HepG2 (cell line): ENCODE measurements around the gene CYP27B1. TPM values are rescaled to one million over a fixed set of nuclear protein-coding genes. Genes with fewer than 3 reads are reported as not detected.

ENCODE experiments used
- ETV5 ChIP-seq: IDR thresholded peaks from 2 replicates; pipeline ENCODE4 v1.6.1; 2018; ENCODE audit warnings: missing biosample characterization, missing genetic modification reagents, inconsistent platforms, borderline replicate concordance
- FOXO1 ChIP-seq: sonication (generic); formaldehyde crosslinking; IDR thresholded peaks from 2 replicates; pipeline ENCODE4 v1.4.0; 2020; ENCODE audit warnings: missing genetic modification reagents
- GABPB1 ChIP-seq: IDR thresholded peaks from 2 replicates; pipeline ENCODE4 v1.6.1; 2016; ENCODE audit warnings: mild to moderate bottlenecking, missing genetic modification reagents, moderate library complexity, missing compliant biosample characterization
- MED1 ChIP-seq: sonication (generic); formaldehyde crosslinking; IDR thresholded peaks from 2 replicates; pipeline ENCODE4 v1.4.0; 2020; ENCODE audit warnings: missing genetic modification reagents
- MZF1 ChIP-seq: sonication (generic); formaldehyde crosslinking; IDR thresholded peaks from 2 replicates; pipeline ENCODE4 v1.8.1; 2023; ENCODE audit warnings: mild to moderate bottlenecking, missing genetic modification reagents, borderline replicate concordance
- TBX2 ChIP-seq: sonication (generic); formaldehyde crosslinking; IDR thresholded peaks from 2 replicates; pipeline ENCODE4 v1.5.0; 2020; ENCODE audit warnings: missing genetic modification reagents, mild to moderate bottlenecking, borderline replicate concordance
- ZFX ChIP-seq: sonication (generic); formaldehyde crosslinking; IDR thresholded peaks from 2 replicates; pipeline ENCODE4 v1.4.0; 2020; ENCODE audit warnings: mild to moderate bottlenecking, low read depth, missing genetic modification reagents, moderate library complexity
- ZNF674 ChIP-seq: sonication (generic); formaldehyde crosslinking; IDR thresholded peaks from 2 replicates; pipeline ENCODE4 v1.5.0; 2020; ENCODE audit warnings: low read depth, mild to moderate bottlenecking, missing genetic modification reagents
- ZNF747 ChIP-seq: sonication (generic); formaldehyde crosslinking; IDR thresholded peaks from 2 replicates; pipeline ENCODE4 v1.8.1; 2023; ENCODE audit warnings: missing genetic modification reagents, mild to moderate bottlenecking, borderline replicate concordance
- ZNF761 ChIP-seq: sonication (generic); formaldehyde crosslinking; conservative IDR thresholded peaks from 2 replicates; pipeline ENCODE4 v1.4.0; 2020; ENCODE audit warnings: mild to moderate bottlenecking, missing genetic modification reagents
- ZZZ3 ChIP-seq: sonication (generic); formaldehyde crosslinking; IDR thresholded peaks from 2 replicates; pipeline ENCODE4 v1.4.0; 2020; ENCODE audit warnings: missing genetic modification reagents, mild to moderate bottlenecking, borderline replicate concordance
- polyA plus RNA-seq, 8 experiments: library from polyadenylated mRNA; depleted of rRNA in 3 of 8; stranded (reverse) in 7 of 8; unstranded in 1 of 8; fragments of >200 nt; fragmentation: Illumina TruSeq in 4 of 8; extraction: Trizol in 4 of 8; gene quantifications; 2 replicates each; pipeline versions ENCODE4 v1.2.1 to v1.2.3, GENCODE V29; 2011 to 2016; ENCODE audit warnings: low read depth in 4 of 8, missing spikeins in 1 of 8, mixed read lengths in 1 of 8; ENCODE audit not compliant: insufficient read depth in 1 of 8
- total RNA-seq, 5 experiments: library from RNA; depleted of rRNA; stranded (reverse); fragments of >200 nt; fragmentation: Illumina TruSeq; extraction: Trizol; gene quantifications; 2 replicates each; pipeline ENCODE4 v1.2.3, GENCODE V29; 2016; ENCODE audit warnings: low read depth in 1 of 5
- TF ChIP-seq, protein P1 (sequence below): sonication (generic); formaldehyde crosslinking; IDR thresholded peaks from 2 replicates; pipeline ENCODE4 v1.4.0; 2020; ENCODE audit warnings: mild to moderate bottlenecking, missing genetic modification reagents
- TF ChIP-seq, protein P2 (sequence below): sonication (generic); formaldehyde crosslinking; IDR thresholded peaks from 2 replicates; pipeline ENCODE4 v1.5.1; 2020; ENCODE audit warnings: mild to moderate bottlenecking, missing genetic modification reagents, moderate library complexity
- TF ChIP-seq, protein P3 (sequence below): sonication (generic); formaldehyde crosslinking; IDR thresholded peaks from 2 replicates; pipeline ENCODE4 v1.5.1; 2020; ENCODE audit warnings: mild to moderate bottlenecking, missing genetic modification reagents, moderate library complexity
- TF ChIP-seq, protein P4 (sequence below): sonication (generic); formaldehyde crosslinking; IDR thresholded peaks from 2 replicates; pipeline ENCODE4 v1.4.0; 2020; ENCODE audit warnings: mild to moderate bottlenecking, missing genetic modification reagents
- TF ChIP-seq, protein P5 (sequence below): sonication (generic); formaldehyde crosslinking; IDR thresholded peaks from 2 replicates; pipeline ENCODE4 v1.5.0; 2020; ENCODE audit warnings: mild to moderate bottlenecking, missing genetic modification reagents, moderate library complexity

The CYP27B1 gene
- total and polyA plus RNA-seq, 2 of the 13 experiments (the other 11 are each of a cell fraction or from before 2014, with no cell fraction given) = 2.3 to 3.0 TPM

DNA sequence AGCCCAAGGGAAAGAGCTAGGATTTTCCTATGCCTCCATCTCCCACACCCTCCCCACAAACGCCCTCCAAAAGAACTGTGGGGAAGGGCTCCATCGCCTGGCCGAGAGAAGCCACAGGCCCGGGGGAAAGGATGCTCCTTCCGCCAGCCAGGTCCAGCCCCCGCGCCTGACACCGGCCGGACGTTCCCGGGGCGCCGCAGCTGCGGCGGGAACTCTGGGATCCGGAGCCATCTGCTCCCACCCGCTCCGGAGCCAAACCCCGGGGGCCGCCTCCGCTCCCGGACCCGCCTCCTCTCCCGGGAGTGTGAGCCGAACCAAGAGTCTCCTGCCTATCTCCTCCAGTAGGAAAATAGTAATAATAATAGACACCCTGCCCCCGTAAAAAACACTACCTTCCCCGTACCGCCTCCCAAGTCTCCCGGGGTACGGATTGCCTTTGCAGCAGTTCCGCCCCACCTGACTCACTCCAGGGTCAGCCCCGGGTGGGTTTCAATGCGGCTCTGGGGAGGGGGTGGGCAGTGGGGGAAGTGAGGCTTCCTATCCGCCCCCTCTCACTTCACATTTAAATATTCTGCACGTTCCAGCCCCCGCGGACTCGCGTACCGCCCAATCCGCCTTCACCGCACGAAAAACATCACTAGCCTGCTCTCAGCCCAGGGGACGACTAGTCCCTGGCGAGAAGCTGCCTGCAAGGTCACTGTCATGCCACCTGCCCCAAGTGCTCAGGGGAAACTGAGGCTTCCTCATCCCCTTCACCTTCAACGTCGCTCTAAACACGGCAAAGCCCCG, 30.7 kb downstream of the CYP27B1 start (continued):
- TF ChIP-seq ETV5 (CRISPR knock-in tag) (peak; percentile 50; the same call in 1 of the 2 replicates), ZNF761 (CRISPR knock-in tag) (0 out of 2 replicates have a peak, but pooled peaks have one; percentile 29), ZNF747 (0 out of 2 replicates have a peak, but pooled peaks have one; percentile 43), ZZZ3 (CRISPR knock-in tag) (no peak), TBX2 (0 out of 2 replicates have a peak, but pooled peaks have one; percentile 15), MED1 (0 out of 2 replicates have a peak, but pooled peaks have one; percentile 16), GABPB1 (CRISPR knock-in tag) (peak; percentile 52; the same call in 1 of the 2 replicates), ZFX (peak; percentile 17; the same call in 1 of the 2 replicates), ZNF674 (CRISPR knock-in tag) (peak; percentile 44; the same call in 1 of the 2 replicates), FOXO1 (CRISPR knock-in tag) (no peak), MZF1 (no peak)
- TF ChIP-seq, protein P1, sequence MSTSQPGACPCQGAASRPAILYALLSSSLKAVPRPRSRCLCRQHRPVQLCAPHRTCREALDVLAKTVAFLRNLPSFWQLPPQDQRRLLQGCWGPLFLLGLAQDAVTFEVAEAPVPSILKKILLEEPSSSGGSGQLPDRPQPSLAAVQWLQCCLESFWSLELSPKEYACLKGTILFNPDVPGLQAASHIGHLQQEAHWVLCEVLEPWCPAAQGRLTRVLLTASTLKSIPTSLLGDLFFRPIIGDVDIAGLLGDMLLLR (CRISPR knock-in tag) = no peak
- TF ChIP-seq, protein P2, sequence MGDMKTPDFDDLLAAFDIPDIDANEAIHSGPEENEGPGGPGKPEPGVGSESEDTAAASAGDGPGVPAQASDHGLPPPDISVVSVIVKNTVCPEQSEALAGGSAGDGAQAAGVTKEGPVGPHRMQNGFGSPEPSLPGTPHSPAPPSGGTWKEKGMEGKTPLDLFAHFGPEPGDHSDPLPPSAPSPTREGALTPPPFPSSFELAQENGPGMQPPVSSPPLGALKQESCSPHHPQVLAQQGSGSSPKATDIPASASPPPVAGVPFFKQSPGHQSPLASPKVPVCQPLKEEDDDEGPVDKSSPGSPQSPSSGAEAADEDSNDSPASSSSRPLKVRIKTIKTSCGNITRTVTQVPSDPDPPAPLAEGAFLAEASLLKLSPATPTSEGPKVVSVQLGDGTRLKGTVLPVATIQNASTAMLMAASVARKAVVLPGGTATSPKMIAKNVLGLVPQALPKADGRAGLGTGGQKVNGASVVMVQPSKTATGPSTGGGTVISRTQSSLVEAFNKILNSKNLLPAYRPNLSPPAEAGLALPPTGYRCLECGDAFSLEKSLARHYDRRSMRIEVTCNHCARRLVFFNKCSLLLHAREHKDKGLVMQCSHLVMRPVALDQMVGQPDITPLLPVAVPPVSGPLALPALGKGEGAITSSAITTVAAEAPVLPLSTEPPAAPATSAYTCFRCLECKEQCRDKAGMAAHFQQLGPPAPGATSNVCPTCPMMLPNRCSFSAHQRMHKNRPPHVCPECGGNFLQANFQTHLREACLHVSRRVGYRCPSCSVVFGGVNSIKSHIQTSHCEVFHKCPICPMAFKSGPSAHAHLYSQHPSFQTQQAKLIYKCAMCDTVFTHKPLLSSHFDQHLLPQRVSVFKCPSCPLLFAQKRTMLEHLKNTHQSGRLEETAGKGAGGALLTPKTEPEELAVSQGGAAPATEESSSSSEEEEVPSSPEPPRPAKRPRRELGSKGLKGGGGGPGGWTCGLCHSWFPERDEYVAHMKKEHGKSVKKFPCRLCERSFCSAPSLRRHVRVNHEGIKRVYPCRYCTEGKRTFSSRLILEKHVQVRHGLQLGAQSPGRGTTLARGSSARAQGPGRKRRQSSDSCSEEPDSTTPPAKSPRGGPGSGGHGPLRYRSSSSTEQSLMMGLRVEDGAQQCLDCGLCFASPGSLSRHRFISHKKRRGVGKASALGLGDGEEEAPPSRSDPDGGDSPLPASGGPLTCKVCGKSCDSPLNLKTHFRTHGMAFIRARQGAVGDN = peak; percentile 55
- TF ChIP-seq, protein P3, sequence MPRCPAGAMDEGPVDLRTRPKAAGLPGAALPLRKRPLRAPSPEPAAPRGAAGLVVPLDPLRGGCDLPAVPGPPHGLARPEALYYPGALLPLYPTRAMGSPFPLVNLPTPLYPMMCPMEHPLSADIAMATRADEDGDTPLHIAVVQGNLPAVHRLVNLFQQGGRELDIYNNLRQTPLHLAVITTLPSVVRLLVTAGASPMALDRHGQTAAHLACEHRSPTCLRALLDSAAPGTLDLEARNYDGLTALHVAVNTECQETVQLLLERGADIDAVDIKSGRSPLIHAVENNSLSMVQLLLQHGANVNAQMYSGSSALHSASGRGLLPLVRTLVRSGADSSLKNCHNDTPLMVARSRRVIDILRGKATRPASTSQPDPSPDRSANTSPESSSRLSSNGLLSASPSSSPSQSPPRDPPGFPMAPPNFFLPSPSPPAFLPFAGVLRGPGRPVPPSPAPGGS (CRISPR knock-in tag) = no peak
- TF ChIP-seq, protein P4, sequence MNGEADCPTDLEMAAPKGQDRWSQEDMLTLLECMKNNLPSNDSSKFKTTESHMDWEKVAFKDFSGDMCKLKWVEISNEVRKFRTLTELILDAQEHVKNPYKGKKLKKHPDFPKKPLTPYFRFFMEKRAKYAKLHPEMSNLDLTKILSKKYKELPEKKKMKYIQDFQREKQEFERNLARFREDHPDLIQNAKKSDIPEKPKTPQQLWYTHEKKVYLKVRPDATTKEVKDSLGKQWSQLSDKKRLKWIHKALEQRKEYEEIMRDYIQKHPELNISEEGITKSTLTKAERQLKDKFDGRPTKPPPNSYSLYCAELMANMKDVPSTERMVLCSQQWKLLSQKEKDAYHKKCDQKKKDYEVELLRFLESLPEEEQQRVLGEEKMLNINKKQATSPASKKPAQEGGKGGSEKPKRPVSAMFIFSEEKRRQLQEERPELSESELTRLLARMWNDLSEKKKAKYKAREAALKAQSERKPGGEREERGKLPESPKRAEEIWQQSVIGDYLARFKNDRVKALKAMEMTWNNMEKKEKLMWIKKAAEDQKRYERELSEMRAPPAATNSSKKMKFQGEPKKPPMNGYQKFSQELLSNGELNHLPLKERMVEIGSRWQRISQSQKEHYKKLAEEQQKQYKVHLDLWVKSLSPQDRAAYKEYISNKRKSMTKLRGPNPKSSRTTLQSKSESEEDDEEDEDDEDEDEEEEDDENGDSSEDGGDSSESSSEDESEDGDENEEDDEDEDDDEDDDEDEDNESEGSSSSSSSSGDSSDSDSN (CRISPR knock-in tag) = peak; percentile 64; the same call in 1 of the 2 replicates
- TF ChIP-seq, protein P5, sequence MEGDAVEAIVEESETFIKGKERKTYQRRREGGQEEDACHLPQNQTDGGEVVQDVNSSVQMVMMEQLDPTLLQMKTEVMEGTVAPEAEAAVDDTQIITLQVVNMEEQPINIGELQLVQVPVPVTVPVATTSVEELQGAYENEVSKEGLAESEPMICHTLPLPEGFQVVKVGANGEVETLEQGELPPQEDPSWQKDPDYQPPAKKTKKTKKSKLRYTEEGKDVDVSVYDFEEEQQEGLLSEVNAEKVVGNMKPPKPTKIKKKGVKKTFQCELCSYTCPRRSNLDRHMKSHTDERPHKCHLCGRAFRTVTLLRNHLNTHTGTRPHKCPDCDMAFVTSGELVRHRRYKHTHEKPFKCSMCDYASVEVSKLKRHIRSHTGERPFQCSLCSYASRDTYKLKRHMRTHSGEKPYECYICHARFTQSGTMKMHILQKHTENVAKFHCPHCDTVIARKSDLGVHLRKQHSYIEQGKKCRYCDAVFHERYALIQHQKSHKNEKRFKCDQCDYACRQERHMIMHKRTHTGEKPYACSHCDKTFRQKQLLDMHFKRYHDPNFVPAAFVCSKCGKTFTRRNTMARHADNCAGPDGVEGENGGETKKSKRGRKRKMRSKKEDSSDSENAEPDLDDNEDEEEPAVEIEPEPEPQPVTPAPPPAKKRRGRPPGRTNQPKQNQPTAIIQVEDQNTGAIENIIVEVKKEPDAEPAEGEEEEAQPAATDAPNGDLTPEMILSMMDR = peak; percentile 71
- TF ChIP-seq, all 625 proteins: peak for 29
